Neural progenitor cell (in vitro differentiated cells): ENCODE results near the gene WNT5B.

Experiments used
- EZH2 ChIP-seq: fragments of 200-600 bp; sonication (generic); IDR thresholded peaks from 2 replicates; pipeline ENCODE4 v1.6.1; 2017; ENCODE audit warnings: antibody characterized with exemption, mild to moderate bottlenecking, moderate library complexity
- EZH2phosphoT487 ChIP-seq: fragments of 200-600 bp; sonication (generic); IDR thresholded peaks from 2 replicates; pipeline ENCODE4 v1.6.1; 2017; ENCODE audit warnings: antibody characterized with exemption
- TF ChIP-seq, protein P1 (sequence below): fragments of 200-600 bp; sonication (generic); IDR thresholded peaks from 2 replicates; pipeline ENCODE4 v1.5.1; 2017; ENCODE audit warnings: antibody characterized with exemption, mild to moderate bottlenecking

DNA sequence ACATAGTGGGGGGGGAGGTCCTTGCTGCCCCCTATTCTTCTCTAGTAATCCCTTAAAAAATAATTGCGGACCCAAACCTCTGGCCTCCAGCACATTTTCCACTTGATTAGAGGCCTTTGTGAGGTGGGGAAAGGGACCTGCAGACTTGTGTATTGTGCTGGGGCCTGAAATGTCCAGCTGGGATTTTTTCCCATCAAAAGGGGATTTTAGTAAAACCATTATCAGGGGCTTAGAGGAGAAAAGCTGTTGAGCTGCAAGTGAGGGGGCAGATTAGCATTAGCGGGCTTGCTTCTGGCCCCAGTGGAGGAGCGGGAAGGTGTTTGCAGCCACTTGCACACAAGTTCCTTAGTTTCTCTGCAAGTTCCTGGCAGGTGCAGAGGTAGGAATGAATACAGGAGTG lies 48.5 kb upstream of the WNT5B start:
- TF ChIP-seq, protein P1, sequence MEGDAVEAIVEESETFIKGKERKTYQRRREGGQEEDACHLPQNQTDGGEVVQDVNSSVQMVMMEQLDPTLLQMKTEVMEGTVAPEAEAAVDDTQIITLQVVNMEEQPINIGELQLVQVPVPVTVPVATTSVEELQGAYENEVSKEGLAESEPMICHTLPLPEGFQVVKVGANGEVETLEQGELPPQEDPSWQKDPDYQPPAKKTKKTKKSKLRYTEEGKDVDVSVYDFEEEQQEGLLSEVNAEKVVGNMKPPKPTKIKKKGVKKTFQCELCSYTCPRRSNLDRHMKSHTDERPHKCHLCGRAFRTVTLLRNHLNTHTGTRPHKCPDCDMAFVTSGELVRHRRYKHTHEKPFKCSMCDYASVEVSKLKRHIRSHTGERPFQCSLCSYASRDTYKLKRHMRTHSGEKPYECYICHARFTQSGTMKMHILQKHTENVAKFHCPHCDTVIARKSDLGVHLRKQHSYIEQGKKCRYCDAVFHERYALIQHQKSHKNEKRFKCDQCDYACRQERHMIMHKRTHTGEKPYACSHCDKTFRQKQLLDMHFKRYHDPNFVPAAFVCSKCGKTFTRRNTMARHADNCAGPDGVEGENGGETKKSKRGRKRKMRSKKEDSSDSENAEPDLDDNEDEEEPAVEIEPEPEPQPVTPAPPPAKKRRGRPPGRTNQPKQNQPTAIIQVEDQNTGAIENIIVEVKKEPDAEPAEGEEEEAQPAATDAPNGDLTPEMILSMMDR: no peak
- TF ChIP-seq EZH2: no peak
- peak; percentile 65 for TF ChIP-seq EZH2phosphoT487
